A673 (cell line): Measurements from ENCODE around the gene CENATAC. TPM values are rescaled to one million over a fixed set of nuclear protein-coding genes. Genes with fewer than 3 reads are reported as not detected.
A peak's percentile ranks its signal among the peaks of the same experiment; 100 is the strongest.
"Not testable (repeated sequence)": the region's sequence is repeated elsewhere in the genome, so short reads cannot be mapped to it uniquely, and the experiment has no call there.

Experiments used
- BruUV-seq: library from RNA; stranded (reverse); fragments of 400-500 nt; replicated peaks from 2 replicates; lab custom pipeline; 2021; lab: Mats Ljungman, UMichigan
- CTCF ChIA-PET: fragments of 300-600 bp; sonication (Branson Sonifier 250); formaldehyde crosslinking; loops from one replicate; lab custom pipeline; 2022; ENCODE audit warnings: antibody characterized with exemption; lab: Charles Lee
- POLR2A ChIA-PET: fragments of 300-600 bp; sonication (Branson Sonifier 250); formaldehyde crosslinking; loops from one replicate; lab custom pipeline; 2022; ENCODE audit warnings: antibody characterized with exemption; ENCODE audit not compliant: low non-redundant PET; lab: Charles Lee
- DNase-seq: peaks from one replicate; pipeline ENCODE4 v3.0.0-alpha.2; 2015; ENCODE audit warnings: low spot score
- H3K27ac ChIP-seq: fragments of 200-600 bp; sonication (generic); 2 replicates; pipeline ENCODE4 v1.5.1; 2016; ENCODE audit warnings: mixed run types, low read depth, mild to moderate bottlenecking, mixed read lengths, antibody characterized with exemption, low read length; ENCODE audit not compliant: poor library complexity, severe bottlenecking
- H3K27me3 ChIP-seq: fragments of 200-600 bp; sonication (generic); replicated peaks from 2 replicates; pipeline ENCODE4 v1.6.1; 2017; ENCODE audit warnings: mixed run types, low read depth, mild to moderate bottlenecking, mixed read lengths, antibody characterized with exemption, low read length; ENCODE audit not compliant: insufficient read depth, poor library complexity
- H3K36me3 ChIP-seq: fragments of 200-600 bp; sonication (generic); 2 replicates; pipeline ENCODE4 v1.6.1; 2016; ENCODE audit warnings: mixed run types, mild to moderate bottlenecking, mixed read lengths, antibody characterized with exemption, low read length; ENCODE audit not compliant: insufficient read depth, poor library complexity, severe bottlenecking
- H3K4me1 ChIP-seq: fragments of 200-600 bp; sonication (generic); 2 replicates; pipeline ENCODE4 v1.6.1; 2017; ENCODE audit warnings: mixed run types, mild to moderate bottlenecking, mixed read lengths, antibody characterized with exemption, low read length; ENCODE audit not compliant: insufficient read depth, poor library complexity, severe bottlenecking
- H3K4me3 ChIP-seq: fragments of 200-600 bp; sonication (generic); 2 replicates; pipeline ENCODE4 v1.5.1; 2016; ENCODE audit warnings: low read depth, mixed run types, mild to moderate bottlenecking, mixed read lengths, low read length; ENCODE audit not compliant: poor library complexity, severe bottlenecking
- H3K9me3 ChIP-seq: fragments of 200-600 bp; sonication (generic); 2 replicates; pipeline ENCODE4 v1.6.1; 2016; ENCODE audit warnings: mixed run types, low read depth, mild to moderate bottlenecking, mixed read lengths, antibody characterized with exemption, low read length; ENCODE audit not compliant: poor library complexity, severe bottlenecking
- EZH2 ChIP-seq: fragments of 200-600 bp; sonication (generic); IDR thresholded peaks from 2 replicates; pipeline ENCODE4 v1.6.1; 2017; ENCODE audit warnings: borderline replicate concordance, low read depth, mild to moderate bottlenecking, mixed read lengths, antibody characterized with exemption, low read length; ENCODE audit not compliant: poor library complexity, severe bottlenecking
- intact Hi-C: fragments of 100-400 bp; cut with micrococcal nuclease; formaldehyde crosslinking; loops from one replicate; pipeline ENCODE4 v1.10.0; 2022; ENCODE audit not compliant: unreplicated experiment
- total RNA-seq: library from RNA; stranded (reverse); gene quantifications from 2 replicates; pipeline ENCODE4 v1.2.3, GENCODE V29; 2021
- TF ChIP-seq, protein P1 (sequence below): fragments of 300-800, 200-600 bp; sonication (generic); conservative IDR thresholded peaks from 2 replicates; pipeline ENCODE4 v1.5.1; 2017; ENCODE audit warnings: low read depth, mild to moderate bottlenecking, antibody characterized with exemption, low read length, moderate library complexity, mixed read lengths

Gene CENATAC
- total RNA-seq, 1 experiment from 2014 or later: 57.4 TPM

DNA sequence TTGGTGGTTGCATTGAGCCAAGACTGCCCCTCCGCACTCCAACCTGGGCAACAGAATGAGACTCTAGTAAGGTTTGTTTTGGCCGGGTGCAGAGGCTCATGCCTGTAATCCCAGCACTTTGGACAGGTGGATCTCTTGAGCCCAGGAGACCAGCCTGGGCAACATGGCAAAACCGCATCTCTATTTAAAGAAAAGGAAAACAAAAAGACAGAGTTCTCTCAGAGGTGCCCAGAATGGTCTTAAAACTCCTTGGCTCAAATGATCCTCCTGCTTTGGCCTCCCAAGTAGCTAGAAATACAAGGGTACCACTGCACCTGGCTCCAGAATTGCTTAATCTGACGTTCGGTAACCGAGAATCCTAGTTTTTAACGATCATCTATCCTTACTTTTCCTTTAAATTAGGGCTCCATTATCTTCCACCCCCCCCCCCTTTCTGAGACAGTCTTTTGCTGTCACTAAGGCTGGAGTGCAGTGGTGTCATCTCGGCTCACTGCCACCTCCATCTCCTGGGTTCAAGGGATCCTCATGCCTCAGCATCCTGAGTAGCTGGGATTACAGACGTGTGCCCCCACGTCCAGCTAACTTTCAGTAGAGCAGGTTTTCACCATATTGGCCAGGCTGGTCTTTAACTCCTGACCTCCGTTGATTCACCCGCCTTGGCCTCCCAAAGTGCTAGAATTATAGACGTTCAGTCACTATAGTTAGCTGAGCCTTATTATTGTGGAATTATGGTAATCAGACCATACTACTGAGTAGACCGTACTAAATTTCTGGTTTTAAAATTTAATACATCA lies 18.5 kb downstream of the CENATAC start:
- Histone ChIP-seq H3K4me3 (peak overlapping the region; percentile 77), H3K36me3 (peaks cover 66% of the 10 kb centered on the region)
- CTCF ChIA-PET: no interaction called here

DNA sequence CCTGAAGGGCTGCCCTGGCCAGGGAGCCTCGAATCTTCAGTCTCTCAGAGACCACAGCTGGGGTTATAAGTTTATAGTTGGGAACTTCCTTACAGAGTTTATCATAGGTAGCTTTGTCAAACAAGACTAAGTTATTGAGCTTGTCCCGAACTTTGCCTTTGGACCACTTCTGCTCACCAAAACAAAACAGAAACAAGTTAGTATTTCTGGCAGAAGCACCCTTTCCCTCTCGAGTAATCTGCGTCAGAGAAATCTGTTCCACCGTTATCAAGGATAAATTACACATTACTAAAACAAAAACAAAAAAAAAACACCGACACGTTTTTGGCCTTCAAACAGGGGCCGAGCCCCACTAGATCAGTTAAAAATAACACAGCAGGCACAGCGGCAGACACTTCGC lies 19.4 kb downstream of the CENATAC start:
- BruUV-seq, DNase-seq, H3K27me3 ChIP-seq, H3K9me3 ChIP-seq, CTCF ChIA-PET: not testable (repeated sequence)
- peak overlapping the region; percentile 95 for H3K27ac ChIP-seq
- POLR2A ChIA-PET: interaction anchor here (0.6 kb wide), 1 partner anchor 75 kb away, joined by 3 read pairs; no protein-coding TSS in a partner anchor
- intact Hi-C loops: loop anchor here (5.0 kb wide), 1 partner anchor 85 kb away; the partner anchor contains the start of gene DPAGT1
- H3K4me3 ChIP-seq: peak overlapping the region; percentile 77
- peaks cover 65% of the 10 kb centered on the region for H3K36me3 ChIP-seq
- H3K4me1 ChIP-seq: peaks cover 18% of the 10 kb centered on the region

More for the DNA sequence above, 18.5 kb downstream of the CENATAC start:
- Histone ChIP-seq H3K27ac (peak overlapping the region; percentile 6), H3K9me3 (no peaks in the 10 kb centered on the region), H3K27me3 (no peaks in the 10 kb centered on the region), H3K4me1 (peaks cover 18% of the 10 kb centered on the region)
- intact Hi-C loops: loop anchor here (5.0 kb wide), 1 partner anchor 86 kb away; the partner anchor contains the start of gene DPAGT1
- POLR2A ChIA-PET: interaction anchor here (0.6 to 0.7 kb wide), 2 partner anchors 196 to 306 kb away, joined by 3 to 5 read pairs; no protein-coding TSS in a partner anchor
- TF ChIP-seq, protein P1, sequence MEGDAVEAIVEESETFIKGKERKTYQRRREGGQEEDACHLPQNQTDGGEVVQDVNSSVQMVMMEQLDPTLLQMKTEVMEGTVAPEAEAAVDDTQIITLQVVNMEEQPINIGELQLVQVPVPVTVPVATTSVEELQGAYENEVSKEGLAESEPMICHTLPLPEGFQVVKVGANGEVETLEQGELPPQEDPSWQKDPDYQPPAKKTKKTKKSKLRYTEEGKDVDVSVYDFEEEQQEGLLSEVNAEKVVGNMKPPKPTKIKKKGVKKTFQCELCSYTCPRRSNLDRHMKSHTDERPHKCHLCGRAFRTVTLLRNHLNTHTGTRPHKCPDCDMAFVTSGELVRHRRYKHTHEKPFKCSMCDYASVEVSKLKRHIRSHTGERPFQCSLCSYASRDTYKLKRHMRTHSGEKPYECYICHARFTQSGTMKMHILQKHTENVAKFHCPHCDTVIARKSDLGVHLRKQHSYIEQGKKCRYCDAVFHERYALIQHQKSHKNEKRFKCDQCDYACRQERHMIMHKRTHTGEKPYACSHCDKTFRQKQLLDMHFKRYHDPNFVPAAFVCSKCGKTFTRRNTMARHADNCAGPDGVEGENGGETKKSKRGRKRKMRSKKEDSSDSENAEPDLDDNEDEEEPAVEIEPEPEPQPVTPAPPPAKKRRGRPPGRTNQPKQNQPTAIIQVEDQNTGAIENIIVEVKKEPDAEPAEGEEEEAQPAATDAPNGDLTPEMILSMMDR: no peak
- no peak for TF ChIP-seq EZH2
- DNase-seq: no peak
- BruUV-seq: no TSS peak

DNA sequence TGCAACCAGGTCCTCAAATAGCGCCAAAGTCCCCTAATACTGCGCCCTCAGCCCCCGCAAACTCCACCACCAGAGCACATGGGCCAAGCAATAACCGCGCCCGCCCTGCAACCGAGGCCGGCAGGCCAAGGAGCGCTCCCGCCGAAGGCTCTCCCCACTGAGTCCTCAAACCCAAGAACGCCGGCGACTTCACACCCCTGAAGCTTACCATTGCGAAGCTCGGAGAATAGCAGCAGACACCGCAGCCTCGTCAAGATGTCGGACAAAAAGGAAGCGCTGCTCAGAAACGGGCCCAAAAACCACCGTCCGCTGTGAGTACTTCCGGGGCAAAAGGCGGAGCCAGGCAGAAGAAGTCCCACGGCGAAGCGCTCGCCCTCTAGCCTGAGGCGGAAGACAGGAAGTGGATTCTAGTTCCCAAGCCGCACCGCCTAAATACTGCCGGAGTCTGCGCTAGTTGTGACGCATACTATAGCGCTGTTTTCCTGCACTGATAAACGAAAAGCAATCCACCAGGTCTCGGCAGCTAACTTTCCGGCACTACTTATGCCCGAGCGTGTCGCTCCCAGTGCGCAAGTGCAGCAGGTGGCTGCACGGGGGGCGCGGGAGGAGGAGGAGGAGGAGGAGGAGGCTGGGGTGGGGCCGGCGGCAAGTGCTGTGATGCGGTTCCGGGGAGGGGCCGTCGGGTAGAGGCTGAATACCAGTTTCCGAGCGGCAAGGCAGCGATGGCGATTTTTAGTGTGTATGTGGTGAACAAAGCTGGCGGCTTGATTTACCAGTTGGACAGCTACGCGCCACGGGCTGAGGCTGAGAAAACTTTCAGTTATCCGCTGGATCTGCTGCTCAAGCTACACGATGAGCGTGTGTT lies 20.4 kb downstream of the CENATAC start, which contains the start of the genes RPS25 and TRAPPC4:
Gene RPS25, minus strand, starts transcription at position 270 of the 865 bp plus-strand sequence. Its CDS starts 59 bp downstream, at position 211.
Gene TRAPPC4, plus strand, starts transcription at position 693 of the 865 bp plus-strand sequence. Its CDS starts 30 bp downstream, at position 723.
- Histone ChIP-seq H3K36me3 (peaks cover 64% of the 10 kb centered on the region), H3K27me3 (no peaks in the 10 kb centered on the region), H3K4me1 (peaks cover 18% of the 10 kb centered on the region), H3K27ac (peak within 1 kb of the TSS; percentile 95), H3K9me3 (no peaks in the 10 kb centered on the region), H3K4me3 (peak within 1 kb of the TSS; percentile 77)
- no peak for TF ChIP-seq EZH2
- TF ChIP-seq, protein P1: no peak
- intact Hi-C loops: loop anchor here (5.0 kb wide), 1 partner anchor 84 kb away; the partner anchor contains the start of gene DPAGT1
- BruUV-seq: no TSS peak
- ChIA-PET CTCF (interaction anchor here (0.5 to 0.6 kb wide), 2 partner anchors 190 to 406 kb away, joined by 3 to 13 read pairs; no protein-coding TSS in a partner anchor), POLR2A (interaction anchor here (0.6 kb wide), 3 partner anchors 20 to 105 kb away, joined by 3 to 4 read pairs (median 3); no protein-coding TSS in a partner anchor)
- DNase-seq: peak; percentile 99
